Esophagus squamous epithelium (tissue), 5 donors: ENCODE results near the gene SOAT2. TPM values are rescaled to one million over a fixed set of nuclear protein-coding genes. Genes with fewer than 3 reads are reported as not detected.

ENCODE experiments used
- DNase-seq: peaks from one replicate; lab custom pipeline; 2025; lab: John Stamatoyannopoulos, UW
- H3K27ac ChIP-seq, 4 donors: fragments of 200-600 bp; sonication (generic); one replicate each; pipeline ENCODE4 v1.5.1; 2016 to 2019; ENCODE audit warnings: mild to moderate bottlenecking in 1 of 4
- H3K27me3 ChIP-seq, 4 donors: fragments of 200-600 bp; sonication (generic); 1 replicate in 3 of 4; 2 replicates in 1 of 4; pipeline versions ENCODE4 v1.5.1 to v1.6.0; 2017 to 2021; ENCODE audit warnings: antibody characterized with exemption in 1 of 4
- H3K36me3 ChIP-seq, 3 donors: fragments of 200-600 bp; sonication (generic); one replicate each; pipeline ENCODE4 v1.5.1; 2016 to 2019
- H3K4me1 ChIP-seq, 3 donors: fragments of 200-600 bp; sonication (generic); one replicate each; pipeline ENCODE4 v1.5.1; 2017 to 2019
- H3K4me3 ChIP-seq, 4 donors: fragments of 200-600 bp; sonication (generic); 1 replicate in 3 of 4; 2 replicates in 1 of 4; pipeline ENCODE4 v1.5.1; 2016 to 2019; ENCODE audit warnings: mild to moderate bottlenecking in 2 of 4, moderate library complexity in 1 of 4
- H3K9me3 ChIP-seq, 3 donors: fragments of 200-600 bp; sonication (generic); one replicate each; pipeline ENCODE4 v1.5.1; 2016 to 2019
- CTCF ChIP-seq, 6 experiments: fragments of 450-650 bp in 4 of 6; fragments of 200-600 bp in 2 of 6; sonication (generic) in 2 of 6; IDR thresholded peaks; one replicate each; pipeline ENCODE4 v1.5.1; 2016 to 2019; ENCODE audit warnings: antibody characterized with exemption in 6 of 6, mild to moderate bottlenecking in 4 of 6, moderate library complexity in 4 of 6
- POLR2A ChIP-seq, 4 donors: fragments of 450-650 bp; IDR thresholded peaks; one replicate each; pipeline ENCODE4 v1.6.1; 2017; ENCODE audit warnings: antibody characterized with exemption in 4 of 4, mild to moderate bottlenecking in 4 of 4, moderate library complexity in 3 of 4
- WGBS, 2 donors: methylation state at CpG; one replicate each; pipeline ENCODE4 v1.1.5; 2018; 5-methylcytosine and 5-hydroxymethylcytosine counted together
- intact Hi-C: fragments of 100-400 bp; cut with DNase I; formaldehyde crosslinking; loops from one replicate; pipeline ENCODE4 v1.15.0; 2022
- total RNA-seq, 4 donors: library from RNA; depleted of rRNA; stranded (reverse); fragments of >200 nt; gene quantifications; one replicate each; pipeline ENCODE4 v1.1.0, GENCODE V29; 2016
- donor health status: DM: yes; HTN: yes; CAD: no.

The SOAT2 gene
- total RNA-seq, 4 donors from 2014 or later = not detected

DNA sequence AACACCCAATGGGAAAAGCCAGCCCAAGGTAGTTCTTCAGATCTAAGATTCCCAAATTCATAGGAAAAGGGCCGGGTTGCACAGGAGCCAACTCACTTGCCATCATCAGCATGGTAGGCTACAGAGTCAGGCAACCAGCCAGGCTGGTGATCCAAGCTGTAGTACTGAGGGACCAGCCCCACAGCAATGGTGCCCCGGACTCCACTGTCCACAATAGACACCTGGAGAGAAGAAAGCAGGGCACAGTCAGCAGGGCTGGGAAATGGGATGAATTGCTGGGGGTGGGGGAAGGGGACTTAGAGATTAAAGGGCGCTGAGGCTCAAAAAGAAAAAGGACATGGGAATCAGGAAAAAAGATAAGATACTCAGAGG, 28.3 kb upstream of the SOAT2 start:
- H3K4me1 ChIP-seq = peaks cover 60 to 88% (median 72%) of the 10 kb centered on the region in 3 donors
- WGBS, 2 donors = 92 to 96% methylated on average over 3 of the region's 3 CpGs
- peaks cover 5 to 67% (median 11%) of the 10 kb centered on the region in 3 donors for H3K36me3 ChIP-seq
- no peak for DNase-seq
- H3K27me3 ChIP-seq = no peaks in the 10 kb centered on the region
- intact Hi-C loops = no loop called here
- no peaks in the 10 kb centered on the region for H3K9me3 ChIP-seq
- no peak for TF ChIP-seq POLR2A (IDR thresholded peaks at IDR 0.05)
- TF ChIP-seq CTCF (IDR thresholded peaks at IDR 0.05) = no peak
- H3K4me3 ChIP-seq = no peak overlapping the region
- H3K27ac ChIP-seq = peak overlapping the region in 3 of 4 donors; percentile 66 to 80 (median 68)

DNA sequence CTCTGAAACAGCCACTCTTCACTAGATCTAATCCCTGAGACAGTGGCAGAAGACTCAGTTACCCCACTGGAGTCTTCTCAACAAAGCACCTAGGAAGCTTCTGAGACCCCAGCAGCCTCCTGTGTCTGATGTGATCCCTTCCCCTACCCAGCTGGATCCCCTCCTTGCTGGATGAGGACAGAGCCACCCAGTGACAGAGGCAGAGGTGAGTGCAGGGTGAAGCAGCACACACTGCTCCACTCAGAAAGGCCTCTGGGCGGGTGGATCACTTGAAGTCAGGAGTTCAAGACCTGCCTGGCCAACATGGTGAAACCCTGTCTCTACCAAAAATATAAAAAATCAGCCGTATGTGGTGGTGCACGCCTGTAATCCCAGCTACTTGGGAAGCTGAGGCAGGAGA, 26.8 kb upstream of the SOAT2 start:
- no peak overlapping the region for H3K27ac ChIP-seq
- TF ChIP-seq CTCF (IDR thresholded peaks at IDR 0.05) = no peak
- no peak for TF ChIP-seq POLR2A (IDR thresholded peaks at IDR 0.05)
- intact Hi-C loops = no loop called here
- 88% methylated on average over 2 of the region's 3 CpGs; no CpG with 5 or more reads in 1 of the 2 donors for whole genome bisulfite sequencing, 2 donors
- no peaks in the 10 kb centered on the region for H3K9me3 ChIP-seq
- peaks cover 5 to 55% (median 11%) of the 10 kb centered on the region in 3 donors for H3K36me3 ChIP-seq
- H3K4me1 ChIP-seq = peaks cover 46 to 79% (median 58%) of the 10 kb centered on the region in 3 donors
- no peak for DNase-seq
- H3K27me3 ChIP-seq = no peaks in the 10 kb centered on the region
- H3K4me3 ChIP-seq = no peak overlapping the region

DNA sequence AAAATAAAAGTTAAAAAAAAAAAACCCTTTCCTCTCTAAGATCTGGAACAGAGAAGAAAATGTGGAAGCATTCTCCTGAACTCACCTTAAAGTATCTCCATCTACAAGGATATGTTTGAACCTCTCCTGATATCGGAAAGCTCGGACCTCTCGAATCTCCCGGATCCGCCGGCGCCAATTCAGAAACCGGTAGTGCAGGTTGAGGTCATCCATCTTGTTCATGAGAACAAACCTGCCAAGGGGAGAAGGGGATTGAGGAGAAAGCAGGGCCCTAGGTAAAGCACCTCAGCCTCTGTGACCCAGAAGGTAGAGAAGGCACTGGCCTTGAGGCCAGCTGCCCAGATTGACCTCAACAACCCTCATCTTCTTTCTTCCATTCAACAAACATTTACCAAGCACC, 26.3 kb upstream of the SOAT2 start:
- H3K27me3 ChIP-seq = no peaks in the 10 kb centered on the region
- H3K9me3 ChIP-seq = no peaks in the 10 kb centered on the region
- peaks cover 40 to 73% (median 52%) of the 10 kb centered on the region in 3 donors for H3K4me1 ChIP-seq
- H3K27ac ChIP-seq = peak overlapping the region in 1 of 4 donors; percentile 15
- H3K36me3 ChIP-seq = peaks cover 5 to 53% (median 11%) of the 10 kb centered on the region in 3 donors
- H3K4me3 ChIP-seq = no peak overlapping the region
- DNase-seq = no peak
- 65 to 83% methylated on average over 8 of the region's 8 CpGs for WGBS, 2 donors
- intact Hi-C loops = no loop called here
- TF ChIP-seq POLR2A (IDR thresholded peaks at IDR 0.05) = no peak
- no peak for TF ChIP-seq CTCF (IDR thresholded peaks at IDR 0.05)

DNA sequence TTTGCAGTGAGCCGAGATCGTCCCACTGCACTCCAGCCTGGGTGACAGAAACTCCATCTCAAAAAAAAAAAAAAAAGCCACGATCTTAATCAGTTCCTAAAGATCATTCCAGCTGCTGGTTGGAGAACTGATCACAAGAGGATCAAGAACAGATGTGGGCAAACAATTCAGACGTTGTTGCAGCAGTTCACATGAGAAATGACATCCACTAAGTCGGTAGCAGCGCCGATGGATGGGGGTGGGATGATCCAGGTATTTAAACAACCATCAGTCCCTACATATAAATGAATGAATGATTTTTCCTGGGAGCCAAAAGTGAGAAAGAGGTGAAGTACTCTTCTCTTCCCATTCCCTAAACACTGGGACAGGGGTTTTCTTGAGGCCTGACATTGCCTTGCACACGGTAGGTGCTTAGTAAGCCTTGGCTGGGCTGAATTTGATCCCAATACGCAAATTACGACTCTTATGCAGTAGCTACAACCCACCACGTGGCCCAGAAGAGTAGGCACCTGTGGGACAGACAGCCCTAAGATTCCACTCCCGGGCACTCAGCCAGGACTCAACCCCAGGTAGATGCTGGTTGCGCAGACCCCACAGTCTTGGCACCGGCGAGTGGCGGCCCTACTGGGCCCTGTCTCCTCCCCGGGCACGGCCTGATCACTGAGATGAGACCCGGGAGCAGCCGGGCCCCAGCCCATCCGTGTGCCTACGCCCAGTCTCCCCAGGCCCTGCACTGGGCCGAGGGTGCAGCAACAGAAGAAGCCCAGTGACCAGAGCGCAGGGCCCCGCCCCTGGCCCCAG, 24.7 kb upstream of the SOAT2 start:
- peaks cover 24 to 57% (median 38%) of the 10 kb centered on the region in 3 donors for H3K4me1 ChIP-seq
- H3K36me3 ChIP-seq = peaks cover 5 to 39% (median 11%) of the 10 kb centered on the region in 3 donors
- intact Hi-C loops = no loop called here
- no peak for DNase-seq
- peak overlapping the region; percentile 60 to 87 (median 78) for H3K4me3 ChIP-seq
- WGBS, 2 donors = 35 to 42% methylated on average over 10 to 12 of the region's 25 CpGs
- TF ChIP-seq POLR2A (IDR thresholded peaks at IDR 0.05) (no peak), CTCF (IDR thresholded peaks at IDR 0.05) (peak in 2 of 6 experiments; percentile 9 to 16)
- no peaks in the 10 kb centered on the region for H3K27me3 ChIP-seq
- no peaks in the 10 kb centered on the region for H3K9me3 ChIP-seq
- peak overlapping the region; percentile 82 to 97 (median 94) for H3K27ac ChIP-seq
